Measurements from ENCODE around the gene MLN.

DNA sequence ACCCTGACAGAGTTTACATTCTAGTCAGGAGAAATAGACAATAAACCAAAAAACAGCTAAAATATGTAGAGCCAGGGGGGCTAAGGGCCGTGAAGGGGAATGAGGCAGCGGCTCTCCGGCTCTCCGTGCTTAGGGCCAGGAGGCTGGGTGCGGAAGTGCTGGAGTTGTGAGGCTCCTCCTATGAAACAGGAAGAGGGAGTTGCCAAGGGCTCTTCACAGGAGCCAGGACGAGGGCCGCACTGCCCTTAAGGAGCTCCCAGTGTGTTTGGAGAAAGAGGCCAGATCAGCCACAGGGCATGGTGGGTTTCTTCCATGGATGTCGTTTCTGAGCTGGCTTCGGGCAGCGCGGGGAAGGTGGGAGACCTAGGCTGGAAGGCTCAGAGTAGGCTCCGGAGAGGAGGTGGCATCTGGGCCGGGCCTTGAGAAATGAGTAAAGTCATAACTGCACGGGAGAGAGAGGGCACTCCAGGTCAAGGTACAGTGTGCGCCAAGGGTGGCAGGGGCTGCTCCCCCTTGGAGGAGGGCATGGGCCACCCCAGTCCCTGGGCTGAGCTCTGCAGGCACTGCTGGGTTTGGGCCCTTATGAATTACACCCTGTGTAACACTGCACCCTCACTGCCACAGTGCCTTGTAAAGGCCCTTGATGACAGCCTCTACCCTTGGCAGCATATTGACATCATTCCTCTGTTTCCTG lies 20.8 kb upstream of the MLN start:
- TF ChIP-seq, protein P1, sequence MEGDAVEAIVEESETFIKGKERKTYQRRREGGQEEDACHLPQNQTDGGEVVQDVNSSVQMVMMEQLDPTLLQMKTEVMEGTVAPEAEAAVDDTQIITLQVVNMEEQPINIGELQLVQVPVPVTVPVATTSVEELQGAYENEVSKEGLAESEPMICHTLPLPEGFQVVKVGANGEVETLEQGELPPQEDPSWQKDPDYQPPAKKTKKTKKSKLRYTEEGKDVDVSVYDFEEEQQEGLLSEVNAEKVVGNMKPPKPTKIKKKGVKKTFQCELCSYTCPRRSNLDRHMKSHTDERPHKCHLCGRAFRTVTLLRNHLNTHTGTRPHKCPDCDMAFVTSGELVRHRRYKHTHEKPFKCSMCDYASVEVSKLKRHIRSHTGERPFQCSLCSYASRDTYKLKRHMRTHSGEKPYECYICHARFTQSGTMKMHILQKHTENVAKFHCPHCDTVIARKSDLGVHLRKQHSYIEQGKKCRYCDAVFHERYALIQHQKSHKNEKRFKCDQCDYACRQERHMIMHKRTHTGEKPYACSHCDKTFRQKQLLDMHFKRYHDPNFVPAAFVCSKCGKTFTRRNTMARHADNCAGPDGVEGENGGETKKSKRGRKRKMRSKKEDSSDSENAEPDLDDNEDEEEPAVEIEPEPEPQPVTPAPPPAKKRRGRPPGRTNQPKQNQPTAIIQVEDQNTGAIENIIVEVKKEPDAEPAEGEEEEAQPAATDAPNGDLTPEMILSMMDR (IDR thresholded peaks at IDR 0.05; ENCODE audit: extremely low read depth in 1 of 2, insufficient read depth in 1 of 2, low read depth in 1 of 2, low read length in 2 of 2): no peak
- peak; percentile 27 for TF ChIP-seq POLR2A (IDR thresholded peaks at IDR 0.05; ENCODE audit: low read depth, low read length)
